Tibial artery (tissue), 4 donors: ENCODE data around the gene RAC3.

Source experiments
- DNase-seq, 2 donors: peaks; one replicate each; pipeline ENCODE4 v3.0.0-alpha.2; 2019
- H3K27ac ChIP-seq, 2 donors: fragments of 200-600 bp; sonication (generic) in 1 of 2; 1 replicate in 1 of 2; 2 replicates in 1 of 2; pipeline ENCODE4 v1.5.1; 2018 to 2019; ENCODE audit warnings: mild to moderate bottlenecking in 1 of 2
- H3K27me3 ChIP-seq, 2 donors: fragments of 200-600 bp; sonication (generic) in 1 of 2; one replicate each; pipeline versions ENCODE4 v1.5.1 to v1.6.0; 2016 to 2019
- H3K36me3 ChIP-seq, 3 donors: fragments of 200-600 bp; sonication (generic) in 2 of 3; one replicate each; pipeline ENCODE4 v1.5.1; 2016 to 2019; ENCODE audit warnings: mild to moderate bottlenecking in 2 of 3
- H3K4me1 ChIP-seq, 4 donors: fragments of 200-600 bp; sonication (generic) in 2 of 4; 1 replicate in 3 of 4; 2 replicates in 1 of 4; pipeline ENCODE4 v1.5.1; 2016 to 2019
- H3K4me3 ChIP-seq, 2 donors: fragments of 200-600 bp; sonication (generic) in 1 of 2; 1 replicate in 1 of 2; 2 replicates in 1 of 2; pipeline ENCODE4 v1.5.1; 2018 to 2019; ENCODE audit warnings: mild to moderate bottlenecking in 2 of 2
- H3K9me3 ChIP-seq, 3 donors: fragments of 200-600 bp; sonication (generic) in 1 of 3; one replicate each; pipeline ENCODE4 v1.5.1; 2016 to 2019
- CTCF ChIP-seq, 2 experiments: fragments of 200-600 bp in 1 of 2; fragments of 450-650 bp in 1 of 2; IDR thresholded peaks; one replicate each; pipeline ENCODE4 v1.5.1; 2017 to 2019; ENCODE audit warnings: antibody characterized with exemption in 2 of 2, mild to moderate bottlenecking in 1 of 2, moderate library complexity in 1 of 2
- intact Hi-C: fragments of 100-400 bp; cut with DNase I; formaldehyde crosslinking; loops from one replicate; pipeline ENCODE4 v1.15.0; 2023; ENCODE audit warnings: low total_unique reads

RAC3 gene

GRCh38 chr17:82008941-82009405 lies 22.5 kb upstream of the RAC3 start:
- Histone ChIP-seq H3K27me3 (no peaks in the 10 kb centered on the region), H3K4me1 (peaks cover 0 to 60% (median 38%) of the 10 kb centered on the region in 4 donors), H3K36me3 (peaks cover 0 to 29% (median 10%) of the 10 kb centered on the region in 3 donors), H3K4me3 (no peak overlapping the region), H3K27ac (no peak overlapping the region), H3K9me3 (no peaks in the 10 kb centered on the region)
- TF ChIP-seq CTCF (IDR thresholded peaks at IDR 0.05): no peak
- no peak for DNase-seq
- intact Hi-C loops: no loop called here

- DNase-seq: no peak
- peaks cover 0 to 56% (median 33%) of the 10 kb centered on the region in 4 donors for H3K4me1 ChIP-seq
- H3K27me3 ChIP-seq: no peaks in the 10 kb centered on the region
- H3K9me3 ChIP-seq: no peaks in the 10 kb centered on the region
- no peak for TF ChIP-seq CTCF (IDR thresholded peaks at IDR 0.05)
- H3K36me3 ChIP-seq: peaks cover 0 to 29% (median 10%) of the 10 kb centered on the region in 3 donors
- intact Hi-C loops: no loop called here
- H3K4me3 ChIP-seq: no peak overlapping the region
- no peak overlapping the region for H3K27ac ChIP-seq
Measured at GRCh38 chr17:82009413-82009812, 22.1 kb upstream of the RAC3 start.

GRCh38 chr17:82010575-82011525 lies 20.6 kb upstream of the RAC3 start:
- H3K4me3 ChIP-seq: no peak overlapping the region
- no peak overlapping the region for H3K27ac ChIP-seq
- no peaks in the 10 kb centered on the region for H3K27me3 ChIP-seq
- intact Hi-C loops: no loop called here
- H3K36me3 ChIP-seq: peaks cover 0 to 29% (median 10%) of the 10 kb centered on the region in 3 donors
- TF ChIP-seq CTCF (IDR thresholded peaks at IDR 0.05): no peak
- DNase-seq: no peak
- H3K4me1 ChIP-seq: peaks cover 0 to 42% (median 22%) of the 10 kb centered on the region in 4 donors
- H3K9me3 ChIP-seq: no peaks in the 10 kb centered on the region

- Histone ChIP-seq H3K4me1 (peaks cover 0 to 33% (median 14%) of the 10 kb centered on the region in 4 donors), H3K4me3 (no peak overlapping the region), H3K9me3 (no peaks in the 10 kb centered on the region), H3K27me3 (no peaks in the 10 kb centered on the region), H3K27ac (no peak overlapping the region), H3K36me3 (peaks cover 0 to 29% (median 10%) of the 10 kb centered on the region in 3 donors)
- intact Hi-C loops: no loop called here
- no peak for TF ChIP-seq CTCF (IDR thresholded peaks at IDR 0.05)
- no peak for DNase-seq
Measured at GRCh38 chr17:82011617-82012187, 19.8 kb upstream of the RAC3 start.

- intact Hi-C loops: no loop called here
- no peak overlapping the region for H3K4me3 ChIP-seq
- peaks cover 0 to 28% (median 10%) of the 10 kb centered on the region in 4 donors for H3K4me1 ChIP-seq
- TF ChIP-seq CTCF (IDR thresholded peaks at IDR 0.05): no peak
- H3K9me3 ChIP-seq: no peaks in the 10 kb centered on the region
- H3K36me3 ChIP-seq: peaks cover 0 to 34% (median 10%) of the 10 kb centered on the region in 3 donors
- no peak for DNase-seq
- peak overlapping the region in 1 of 2 donors; percentile 22 for H3K27ac ChIP-seq
- no peaks in the 10 kb centered on the region for H3K27me3 ChIP-seq
Measured at GRCh38 chr17:82012261-82012639, 19.2 kb upstream of the RAC3 start.
